Measurements from ENCODE around the gene FSTL5.

Gene FSTL5

DNA sequence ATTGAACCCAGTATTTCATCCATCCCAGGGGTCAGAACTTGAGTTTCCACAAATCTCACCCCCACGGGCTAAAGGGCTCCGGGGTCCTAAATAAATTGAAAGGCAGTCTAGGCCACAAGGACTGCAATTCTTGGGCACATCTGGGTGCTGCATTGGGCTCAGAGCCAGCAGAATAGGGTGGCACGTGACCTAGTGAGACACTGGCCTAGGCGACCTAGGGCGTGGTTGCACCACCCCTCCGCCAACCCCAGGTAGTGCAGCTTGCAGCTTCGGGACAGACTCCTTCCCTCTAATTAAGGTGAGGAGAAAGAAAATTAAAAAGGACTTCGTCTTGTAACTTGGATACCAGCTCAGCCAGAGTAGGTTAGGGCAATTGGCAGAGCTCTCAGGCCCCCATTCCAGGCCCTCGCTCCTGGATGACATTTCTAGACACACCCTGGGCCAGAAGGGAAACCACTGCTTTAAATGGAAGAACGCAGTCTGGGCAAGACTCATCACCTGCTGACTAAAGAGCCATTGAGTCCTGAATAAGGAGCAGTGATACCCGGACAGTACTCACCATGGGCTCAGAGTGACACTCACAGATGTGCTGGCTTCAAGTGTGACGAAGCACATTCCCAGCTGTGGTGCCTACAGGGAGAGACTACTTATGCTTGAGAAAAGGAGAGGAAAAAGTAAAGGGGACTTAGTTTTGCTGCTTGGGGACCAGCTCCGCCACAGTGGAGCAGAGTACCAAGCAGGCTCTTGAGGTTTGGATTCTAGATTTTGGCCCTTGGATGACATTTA, 735.4 kb downstream of the FSTL5 start:
- Histone ChIP-seq H3K9me3 (ENCODE audit: insufficient read depth, low read length) (no peaks in the 10 kb centered on the region), H3K27me3 (ENCODE audit: insufficient read depth, insufficient read length) (no peaks in the 10 kb centered on the region), H3K9ac (ENCODE audit: insufficient read length, low read depth) (no peak overlapping the region), H3K36me3 (ENCODE audit: insufficient read depth, insufficient read length, low read length) (no peaks in the 10 kb centered on the region), H3K4me3 (ENCODE audit: insufficient read length, low read depth) (no peak overlapping the region), H3K4me1 (ENCODE audit: insufficient read depth, insufficient read length) (no peaks in the 10 kb centered on the region)
- DNase-seq (ENCODE audit: low read depth, low spot score), result no peak
- TF ChIP-seq ZNF274 (IDR thresholded peaks at IDR 0.05; ENCODE audit: low read depth, low read length), result no peak
- TF ChIP-seq SUZ12 (IDR thresholded peaks at IDR 0.05; ENCODE audit: extremely low read depth, insufficient read depth, insufficient read length), result no peak

DNA sequence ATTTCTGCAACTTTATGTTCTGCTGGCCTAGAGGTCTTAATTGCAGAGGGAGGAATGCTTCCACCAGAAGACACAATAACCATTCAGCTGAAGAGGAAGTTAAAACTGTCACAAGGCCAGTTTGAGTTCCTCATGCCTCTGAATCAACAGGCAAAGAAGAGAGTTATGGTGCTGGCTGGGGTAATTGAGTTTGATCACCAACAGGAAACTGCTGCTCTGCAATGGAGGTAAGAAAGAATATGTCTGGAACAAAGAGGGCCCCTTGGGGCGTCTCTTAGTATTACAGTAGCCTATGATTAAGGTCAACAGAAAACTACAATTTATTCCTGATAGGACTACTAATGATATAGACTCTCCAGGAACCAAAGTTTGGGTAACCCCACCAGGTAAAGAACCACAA, 744.0 kb downstream of the FSTL5 start:
- Histone ChIP-seq H3K9ac (ENCODE audit: insufficient read length, low read depth) (no peak overlapping the region), H3K4me3 (ENCODE audit: insufficient read length, low read depth) (no peak overlapping the region), H3K27me3 (ENCODE audit: insufficient read depth, insufficient read length) (no peaks in the 10 kb centered on the region), H3K4me1 (ENCODE audit: insufficient read depth, insufficient read length) (no peaks in the 10 kb centered on the region), H3K36me3 (ENCODE audit: insufficient read depth, insufficient read length, low read length) (no peaks in the 10 kb centered on the region), H3K9me3 (ENCODE audit: insufficient read depth, low read length) (no peaks in the 10 kb centered on the region)
- DNase-seq (ENCODE audit: low read depth, low spot score), result no peak
- TF ChIP-seq SUZ12 (IDR thresholded peaks at IDR 0.05; ENCODE audit: extremely low read depth, insufficient read depth, insufficient read length) (no peak), YY1 (IDR thresholded peaks at IDR 0.05; ENCODE audit: insufficient read depth, insufficient read length) (no peak), ZNF274 (IDR thresholded peaks at IDR 0.05; ENCODE audit: low read depth, low read length) (no peak)

DNA sequence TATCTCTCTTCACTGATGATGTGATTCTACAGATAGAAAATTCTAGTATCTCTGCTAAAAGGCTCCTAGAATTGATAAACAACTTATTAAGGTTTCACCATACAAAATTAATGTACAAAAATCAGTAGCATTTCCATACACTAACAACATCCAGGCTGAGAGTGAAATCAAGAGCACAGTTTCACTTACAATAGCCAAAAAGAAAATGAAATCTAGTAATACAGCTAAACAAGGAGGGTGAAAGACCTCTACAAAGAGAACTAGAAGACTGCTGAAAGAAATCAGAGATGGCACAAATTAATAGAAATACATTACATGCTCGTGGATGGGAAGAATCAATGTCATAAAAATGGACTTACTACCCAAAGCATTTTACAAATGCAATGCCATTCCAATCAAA, 751.9 kb downstream of the FSTL5 start:
- TF ChIP-seq YY1 (IDR thresholded peaks at IDR 0.05; ENCODE audit: insufficient read depth, insufficient read length) (no peak), ZNF274 (IDR thresholded peaks at IDR 0.05; ENCODE audit: low read depth, low read length) (no peak), SUZ12 (IDR thresholded peaks at IDR 0.05; ENCODE audit: extremely low read depth, insufficient read depth, insufficient read length) (no peak)
- Histone ChIP-seq H3K4me1 (ENCODE audit: insufficient read depth, insufficient read length) (no peaks in the 10 kb centered on the region), H3K9me3 (ENCODE audit: insufficient read depth, low read length) (no peaks in the 10 kb centered on the region), H3K27me3 (ENCODE audit: insufficient read depth, insufficient read length) (no peaks in the 10 kb centered on the region), H3K9ac (ENCODE audit: insufficient read length, low read depth) (no peak overlapping the region), H3K4me3 (ENCODE audit: insufficient read length, low read depth) (no peak overlapping the region), H3K36me3 (ENCODE audit: insufficient read depth, insufficient read length, low read length) (no peaks in the 10 kb centered on the region)
- DNase-seq (ENCODE audit: low read depth, low spot score), result no peak

DNA sequence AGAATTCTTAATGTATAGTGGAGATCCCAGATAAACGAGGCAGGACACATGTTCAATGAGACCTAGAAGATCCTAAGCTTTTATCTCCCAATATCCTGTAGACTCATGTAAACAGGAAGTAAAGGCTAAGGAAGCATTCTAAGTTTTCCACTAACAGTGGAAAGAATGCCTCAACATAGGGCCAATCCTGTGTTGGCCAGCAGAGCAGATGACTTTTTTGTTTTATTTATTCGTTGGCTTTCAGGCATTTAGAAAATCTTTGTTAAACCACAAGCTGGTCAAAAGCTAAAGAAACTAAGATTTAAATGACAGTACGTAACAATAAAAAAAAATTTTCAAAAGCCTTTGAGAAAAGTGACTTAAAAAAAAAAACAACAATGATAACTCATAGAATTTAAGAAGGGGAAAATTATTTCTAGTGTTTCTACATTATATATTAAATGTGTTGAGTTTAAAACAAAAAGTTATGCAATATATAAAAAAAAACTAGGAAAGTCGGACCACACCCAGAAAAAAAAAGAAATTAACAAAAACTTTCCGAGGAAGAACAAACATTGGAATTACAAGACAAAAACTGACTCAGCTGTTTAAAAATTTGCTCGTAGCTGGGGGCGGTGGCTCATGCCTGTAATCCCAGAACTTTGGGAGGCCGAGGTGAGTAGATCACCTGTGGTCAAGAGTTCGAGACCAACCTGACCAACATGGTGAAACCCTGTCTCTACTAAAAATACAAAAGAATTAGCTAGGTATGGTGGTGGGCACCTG, 759.3 kb downstream of the FSTL5 start:
- no peak for TF ChIP-seq ZNF274 (IDR thresholded peaks at IDR 0.05; ENCODE audit: low read depth, low read length)
- TF ChIP-seq YY1 (IDR thresholded peaks at IDR 0.05; ENCODE audit: insufficient read depth, insufficient read length), result no peak
- H3K27me3 ChIP-seq (ENCODE audit: insufficient read depth, insufficient read length), result no peaks in the 10 kb centered on the region
- H3K4me3 ChIP-seq (ENCODE audit: insufficient read length, low read depth), result no peak overlapping the region
- no peaks in the 10 kb centered on the region for H3K4me1 ChIP-seq (ENCODE audit: insufficient read depth, insufficient read length)
- H3K9me3 ChIP-seq (ENCODE audit: insufficient read depth, low read length), result no peaks in the 10 kb centered on the region
- no peak for DNase-seq (ENCODE audit: low read depth, low spot score)
- H3K9ac ChIP-seq (ENCODE audit: insufficient read length, low read depth), result no peak overlapping the region
- H3K36me3 ChIP-seq (ENCODE audit: insufficient read depth, insufficient read length, low read length), result no peaks in the 10 kb centered on the region

DNA sequence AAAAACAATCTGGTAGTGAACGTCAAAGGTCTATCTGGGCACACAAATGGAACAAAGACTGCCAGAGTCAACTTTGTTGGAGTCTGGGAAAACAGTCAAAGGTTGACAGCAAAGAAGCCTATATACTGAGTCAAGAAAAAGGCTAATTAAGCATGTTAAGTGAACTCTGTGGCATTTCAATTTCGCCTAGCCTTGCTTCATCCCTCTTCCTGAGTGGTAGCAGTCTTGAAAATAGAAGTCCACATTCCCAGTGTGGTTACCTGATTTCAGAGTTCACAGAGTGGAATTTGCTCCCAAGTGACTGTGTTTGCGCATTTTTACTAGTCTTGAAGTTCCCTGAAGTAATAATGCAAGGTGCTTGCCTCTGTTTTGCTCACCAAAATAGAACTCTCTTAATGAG, 760.0 kb downstream of the FSTL5 start:
- no peaks in the 10 kb centered on the region for H3K36me3 ChIP-seq (ENCODE audit: insufficient read depth, insufficient read length, low read length)
- no peak for DNase-seq (ENCODE audit: low read depth, low spot score)
- H3K4me1 ChIP-seq (ENCODE audit: insufficient read depth, insufficient read length), result no peaks in the 10 kb centered on the region
- TF ChIP-seq SUZ12 (IDR thresholded peaks at IDR 0.05; ENCODE audit: extremely low read depth, insufficient read depth, insufficient read length) (no peak), YY1 (IDR thresholded peaks at IDR 0.05; ENCODE audit: insufficient read depth, insufficient read length) (no peak), ZNF274 (IDR thresholded peaks at IDR 0.05; ENCODE audit: low read depth, low read length) (no peak)
- no peak overlapping the region for H3K9ac ChIP-seq (ENCODE audit: insufficient read length, low read depth)
- H3K4me3 ChIP-seq (ENCODE audit: insufficient read length, low read depth), result no peak overlapping the region
- no peaks in the 10 kb centered on the region for H3K9me3 ChIP-seq (ENCODE audit: insufficient read depth, low read length)
- no peaks in the 10 kb centered on the region for H3K27me3 ChIP-seq (ENCODE audit: insufficient read depth, insufficient read length)

DNA sequence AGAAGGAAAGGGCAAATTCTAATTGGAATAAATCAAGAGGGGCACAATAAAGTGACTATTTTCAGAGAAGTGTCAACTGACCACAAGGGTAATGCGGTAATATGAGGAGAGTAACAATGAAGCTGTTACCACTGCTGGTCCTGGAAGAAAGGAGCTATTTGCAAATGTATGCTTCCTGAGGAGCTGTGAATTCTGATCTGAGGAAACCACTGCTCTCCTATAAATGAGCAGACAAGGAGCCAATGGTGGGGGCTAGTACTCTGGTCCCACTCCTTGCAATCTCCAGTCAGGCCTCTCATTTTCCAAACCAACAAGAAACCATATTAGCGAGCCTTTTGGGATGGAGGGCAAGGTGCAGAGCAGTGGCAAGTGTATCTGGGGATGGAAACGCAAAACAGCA, 770.2 kb downstream of the FSTL5 start:
- Histone ChIP-seq H3K4me3 (ENCODE audit: insufficient read length, low read depth) (no peak overlapping the region), H3K36me3 (ENCODE audit: insufficient read depth, insufficient read length, low read length) (no peaks in the 10 kb centered on the region), H3K4me1 (ENCODE audit: insufficient read depth, insufficient read length) (no peaks in the 10 kb centered on the region), H3K9ac (ENCODE audit: insufficient read length, low read depth) (no peak overlapping the region), H3K27me3 (ENCODE audit: insufficient read depth, insufficient read length) (no peaks in the 10 kb centered on the region), H3K9me3 (ENCODE audit: insufficient read depth, low read length) (no peaks in the 10 kb centered on the region)
- TF ChIP-seq SUZ12 (IDR thresholded peaks at IDR 0.05; ENCODE audit: extremely low read depth, insufficient read depth, insufficient read length) (no peak), YY1 (IDR thresholded peaks at IDR 0.05; ENCODE audit: insufficient read depth, insufficient read length) (no peak), ZNF274 (IDR thresholded peaks at IDR 0.05; ENCODE audit: low read depth, low read length) (no peak)
- peak; percentile 28 for DNase-seq (ENCODE audit: low read depth, low spot score)

DNA sequence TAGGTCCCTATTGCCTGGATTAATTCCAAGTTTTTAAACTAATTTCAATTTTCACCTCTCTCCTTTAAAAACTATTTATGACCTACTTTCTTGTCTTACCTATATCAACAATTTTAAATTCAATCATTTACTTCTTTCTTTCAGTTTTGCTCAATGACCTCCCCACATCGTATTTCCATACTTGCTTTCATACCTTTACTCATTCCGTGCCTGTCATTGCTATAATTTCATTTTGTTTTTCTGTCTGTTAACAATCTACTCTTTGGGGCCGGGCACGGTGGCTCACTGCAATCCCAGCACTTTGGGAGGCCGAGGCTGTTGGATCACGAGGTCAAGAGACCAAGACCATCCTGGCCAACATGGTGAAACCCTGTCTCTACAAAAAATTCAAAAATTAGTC, 781.1 kb downstream of the FSTL5 start:
- H3K27me3 ChIP-seq (ENCODE audit: insufficient read depth, insufficient read length), result no peaks in the 10 kb centered on the region
- H3K4me3 ChIP-seq (ENCODE audit: insufficient read length, low read depth), result no peak overlapping the region
- H3K4me1 ChIP-seq (ENCODE audit: insufficient read depth, insufficient read length), result no peaks in the 10 kb centered on the region
- no peak overlapping the region for H3K9ac ChIP-seq (ENCODE audit: insufficient read length, low read depth)
- H3K36me3 ChIP-seq (ENCODE audit: insufficient read depth, insufficient read length, low read length), result no peaks in the 10 kb centered on the region
- no peak for DNase-seq (ENCODE audit: low read depth, low spot score)
- TF ChIP-seq YY1 (IDR thresholded peaks at IDR 0.05; ENCODE audit: insufficient read depth, insufficient read length) (no peak), SUZ12 (IDR thresholded peaks at IDR 0.05; ENCODE audit: extremely low read depth, insufficient read depth, insufficient read length) (no peak), ZNF274 (IDR thresholded peaks at IDR 0.05; ENCODE audit: low read depth, low read length) (no peak)
- H3K9me3 ChIP-seq (ENCODE audit: insufficient read depth, low read length), result no peaks in the 10 kb centered on the region
